ENCODE results near the gene ARSG. TPM values are rescaled to one million over a fixed set of nuclear protein-coding genes. Genes with fewer than 3 reads are reported as not detected.

ARSG gene
- total and polyA plus RNA-seq, 2 of the 13 experiments (the other 11 are each of a cell fraction or from before 2014, with no cell fraction given) = 3.7 to 15.2 TPM

- no peak for TF ChIP-seq ZFP90 (CRISPR knock-in tag; IDR thresholded peaks at IDR 0.05; ENCODE audit: borderline replicate concordance)
- 0 out of 2 replicates have a peak, but pooled peaks have one; percentile 9 for TF ChIP-seq ZNF800 (CRISPR knock-in tag; IDR thresholded peaks at IDR 0.05)
- no peak for TF ChIP-seq NR0B2 (CRISPR knock-in tag; IDR thresholded peaks at IDR 0.05)
- peak; percentile 9; the same call in 1 of the 2 replicates for TF ChIP-seq RARA (CRISPR knock-in tag; IDR thresholded peaks at IDR 0.05)
- TF ChIP-seq ZNF724P (CRISPR knock-in tag; IDR thresholded peaks at IDR 0.05; ENCODE audit: borderline replicate concordance) = no peak
These were observed 26.2 kb downstream of the ARSG start (continued) for GRCh38 chr17:68317458-68317857.

GRCh38 chr17:68318103-68318991 is 27.1 kb downstream of the ARSG start:
- ChIA-PET POLR2A (interaction anchor here (0.8 to 1.6 kb wide), 6 partner anchors 13 to 66 kb away, joined by 3 to 5 read pairs (median 3); partner anchors contain the start of genes ARSG and SLC16A6), CTCF (ENCODE audit: low intra/inter-chr PET ratio, low total read pairs) (no interaction called here)
- no peaks in the 10 kb centered on the region for H3K79me2 ChIP-seq (ENCODE audit: insufficient read depth, low read length)
- DNase-seq (ENCODE audit: low spot score) (peak; percentile 87), FAIRE-seq (peak; percentile 82), ATAC-seq (peak; percentile 89)
- no peaks in the 10 kb centered on the region for H3K36me3 ChIP-seq (replicated peaks in 1 of 2; ENCODE audit: control insufficient read depth in 1 of 2, insufficient read depth in 2 of 2, low read length in 2 of 2)
- no peaks in the 10 kb centered on the region for H4K20me1 ChIP-seq (ENCODE audit: insufficient read depth, low read length)
- H3K9ac ChIP-seq (ENCODE audit: insufficient read depth, low read depth, low read length) = peak overlapping the region; percentile 56
- H3K4me2 ChIP-seq (ENCODE audit: low read depth, low read length) = peak overlapping the region; percentile 81
- H3K4me1 ChIP-seq (ENCODE audit: insufficient read depth, low read length) = peaks cover 68% of the 10 kb centered on the region
- BruUV-seq (replicated peaks) = no TSS peak
- peak overlapping the region in 2 of 3 experiments; percentile 11 to 54; a peak in 3 of 6 replicates for H3K4me3 ChIP-seq (replicated peaks in 1 of 3; ENCODE audit: insufficient read depth in 1 of 3, low read depth in 2 of 3, low read length in 3 of 3)
- H2AFZ ChIP-seq (ENCODE audit: low read length) = peak overlapping the region; percentile 24
- in situ Hi-C loops (cut with HindIII; ENCODE audit: extremely low pct_ligation_motif_present, low pct_unique_long_range_greater_than_20kb) (no loop called here), intact Hi-C loops (cut with micrococcal nuclease; ENCODE audit: unreplicated experiment) (no loop called here)
- 12% methylated on average over 8 of the region's 8 CpGs for WGBS (ENCODE audit: low lambda C conversion rate)
- peak overlapping the region; percentile 53 for H3K27ac ChIP-seq (ENCODE audit: extremely low read length, insufficient read depth, low read length)
- no peaks in the 10 kb centered on the region for H3K9me3 ChIP-seq (ENCODE audit: low read length)
- H3K27me3 ChIP-seq (ENCODE audit: control insufficient read depth in 1 of 2, insufficient read depth in 2 of 2, low read length in 2 of 2) = no peaks in the 10 kb centered on the region
- TF ChIP-seq NR2F1 (CRISPR knock-in tag; IDR thresholded peaks at IDR 0.05) = peak; percentile 74 to 78; a peak in 3 of 4 replicates
- no peak for TF ChIP-seq RELA (CRISPR knock-in tag; IDR thresholded peaks at IDR 0.05)
- TF ChIP-seq ZNF740 (CRISPR knock-in tag; IDR thresholded peaks at IDR 0.05) = no peak
- TF ChIP-seq GABPB1 (CRISPR knock-in tag; IDR thresholded peaks at IDR 0.05) = peak; percentile 84
- TF ChIP-seq ZNF800 (CRISPR knock-in tag; IDR thresholded peaks at IDR 0.05) = no peak
- peak; percentile 89 for TF ChIP-seq PAXIP1 (CRISPR knock-in tag; conservative IDR thresholded peaks at IDR 0.05)
- TF ChIP-seq KAT7 (CRISPR knock-in tag; IDR thresholded peaks at IDR 0.05; ENCODE audit: borderline replicate concordance) = peak; percentile 83; the same call in 1 of the 2 replicates
- 0 out of 2 replicates have a peak, but pooled peaks have one; percentile 18 for TF ChIP-seq THAP11 (CRISPR knock-in tag; IDR thresholded peaks at IDR 0.05)
